Stimulated activated CD8-positive, alpha-beta memory T cell treated with anti-CD3 and anti-CD28 coated beads, Interleukin-12 subunit alpha, Interleukin-12 subunit beta, amount 100 ng/mL, for 24 hours (primary cell): ENCODE results near the gene CXCL13.
"Not testable (repeated sequence)": the region's sequence is repeated elsewhere in the genome, so short reads cannot be mapped to it uniquely, and the experiment has no call there.

Experiments
- DNase-seq: peaks from one replicate; pipeline ENCODE4 v3.0.0-alpha.2; 2020; ENCODE audit errors: extremely low read depth

CXCL13 gene, protein sequence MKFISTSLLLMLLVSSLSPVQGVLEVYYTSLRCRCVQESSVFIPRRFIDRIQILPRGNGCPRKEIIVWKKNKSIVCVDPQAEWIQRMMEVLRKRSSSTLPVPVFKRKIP

DNA sequence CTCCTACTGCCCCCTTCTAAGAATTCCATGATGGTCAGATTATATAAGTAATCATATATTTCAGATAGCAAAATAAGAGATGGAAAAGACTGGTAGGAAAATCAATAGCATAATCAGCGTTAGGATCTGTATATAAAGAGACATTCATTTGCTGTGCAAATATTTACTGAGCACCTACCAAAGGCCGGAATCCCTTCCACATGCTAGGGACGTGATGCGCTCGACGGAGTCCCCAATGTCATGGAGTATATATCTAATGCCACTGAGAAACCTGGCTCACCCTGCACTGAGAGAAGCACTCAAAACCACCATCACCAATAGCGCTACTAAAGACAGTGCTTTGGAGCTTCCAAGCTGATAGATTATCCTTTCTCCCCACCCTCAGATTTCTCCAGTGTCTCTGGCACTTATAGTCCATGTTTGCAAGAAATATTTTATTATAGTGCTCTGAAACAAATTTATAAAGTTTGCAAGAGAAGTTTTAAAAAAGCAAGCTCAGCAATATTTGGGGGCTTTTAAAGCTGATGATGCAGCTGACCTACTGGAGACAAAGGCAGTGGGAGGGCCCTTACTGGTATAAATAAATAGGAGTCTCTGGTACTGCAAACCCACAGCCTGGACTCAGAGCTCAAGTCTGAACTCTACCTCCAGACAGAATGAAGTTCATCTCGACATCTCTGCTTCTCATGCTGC lies at the start of gene CXCL13:
Gene CXCL13, plus strand, starts transcription at position 611 of the 693 bp plus-strand sequence. Its CDS starts 46 bp downstream, at position 657.
- no peak for DNase-seq

DNA sequence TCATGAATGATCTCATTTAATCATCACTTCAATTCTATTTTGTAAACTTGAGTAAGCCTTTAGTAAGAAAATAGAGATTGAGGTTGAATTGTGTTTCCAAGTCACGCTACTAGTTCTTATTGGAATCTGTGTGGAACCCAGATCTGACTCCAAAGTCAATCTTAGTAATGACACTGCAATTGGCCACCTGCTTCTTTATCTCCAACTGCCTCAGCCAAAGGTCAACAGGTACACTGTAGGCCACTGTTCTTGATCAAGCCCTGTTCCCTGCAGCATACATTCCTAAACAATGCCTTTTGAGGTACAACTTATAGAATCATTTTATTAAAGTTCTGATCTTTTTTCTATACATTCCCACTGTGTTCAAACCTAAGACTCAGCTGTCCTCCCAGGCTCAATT lies 45.5 kb upstream of the CXCL13 start:
- no peak for DNase-seq

DNA sequence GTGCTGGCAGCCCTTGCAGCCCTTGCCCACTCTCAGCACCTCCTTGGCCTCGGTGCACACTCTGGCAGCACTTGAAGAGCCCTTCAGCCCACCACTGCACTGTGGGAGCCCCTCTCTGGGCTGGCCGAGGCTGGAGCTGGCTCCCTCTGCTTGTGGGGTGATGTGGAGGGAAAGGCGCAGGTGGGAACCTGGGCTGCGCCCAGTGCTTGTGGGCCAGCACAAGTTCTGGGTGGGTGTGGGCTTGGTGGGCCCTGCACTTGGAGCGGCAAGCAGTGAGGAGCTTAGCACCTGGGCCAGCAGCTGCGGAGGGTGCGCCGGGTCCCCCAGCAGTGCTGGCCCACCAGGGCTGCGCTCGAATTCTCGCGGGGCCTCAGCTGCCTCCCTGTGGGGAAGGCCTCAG lies 43.9 kb upstream of the CXCL13 start:
- DNase-seq, result not testable (repeated sequence)

DNA sequence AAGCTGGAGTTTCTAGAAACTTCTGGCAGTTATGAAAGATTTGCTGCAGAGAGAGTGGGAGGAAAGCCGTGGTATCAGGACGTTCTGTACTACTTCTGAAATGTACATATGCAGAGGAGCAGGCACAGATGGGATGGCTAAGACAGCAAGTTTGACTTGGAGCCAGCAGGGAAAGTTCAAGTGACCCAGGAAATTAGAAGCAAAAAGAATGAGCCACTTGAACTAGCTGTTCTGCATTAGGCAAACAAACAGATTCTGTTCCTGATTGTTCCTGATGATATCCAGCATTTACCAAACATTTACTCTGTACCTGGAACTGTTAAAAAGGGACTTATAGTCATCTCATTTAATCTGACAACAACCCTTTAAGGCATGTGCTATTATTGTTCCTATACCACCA lies 41.4 kb upstream of the CXCL13 start:
- no peak for DNase-seq

DNA sequence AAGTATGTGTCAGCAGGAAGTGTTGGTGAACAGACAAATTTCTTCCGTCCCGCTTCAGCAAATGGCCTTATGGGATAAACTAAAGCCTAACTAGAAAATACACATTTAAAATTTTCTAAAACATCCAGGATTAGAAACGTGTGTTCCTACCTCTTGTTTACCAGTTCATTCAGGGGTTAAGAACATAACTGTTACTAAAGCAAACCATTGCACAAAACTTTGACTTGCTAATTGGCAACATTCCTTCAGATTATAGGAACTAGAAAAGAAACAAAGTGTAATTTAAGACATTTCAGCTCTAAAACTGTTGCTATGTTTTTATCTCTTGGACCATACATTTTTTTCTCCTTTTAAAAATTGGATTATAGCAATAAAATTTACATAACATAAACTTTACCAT lies 39.5 kb upstream of the CXCL13 start:
- DNase-seq, result no peak

DNA sequence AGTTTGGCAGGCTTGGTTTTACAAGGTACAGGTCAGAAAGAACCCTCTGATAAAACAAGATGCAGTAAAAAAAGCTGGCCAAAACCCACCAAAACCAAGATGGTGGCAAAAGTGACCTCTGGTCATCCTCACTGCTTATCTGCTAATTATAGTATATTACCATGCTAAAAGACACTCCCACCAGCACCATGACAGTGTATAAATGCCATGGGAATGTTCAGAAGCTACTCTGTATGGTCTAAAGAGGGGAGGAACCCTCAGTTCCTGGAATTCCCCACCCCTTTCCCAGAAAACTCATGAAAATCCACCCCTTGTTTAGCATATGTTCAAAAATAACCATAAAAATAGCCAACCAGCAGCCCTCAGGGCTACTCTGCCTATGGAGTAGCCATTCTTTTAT lies 38.1 kb upstream of the CXCL13 start:
- no peak for DNase-seq

DNA sequence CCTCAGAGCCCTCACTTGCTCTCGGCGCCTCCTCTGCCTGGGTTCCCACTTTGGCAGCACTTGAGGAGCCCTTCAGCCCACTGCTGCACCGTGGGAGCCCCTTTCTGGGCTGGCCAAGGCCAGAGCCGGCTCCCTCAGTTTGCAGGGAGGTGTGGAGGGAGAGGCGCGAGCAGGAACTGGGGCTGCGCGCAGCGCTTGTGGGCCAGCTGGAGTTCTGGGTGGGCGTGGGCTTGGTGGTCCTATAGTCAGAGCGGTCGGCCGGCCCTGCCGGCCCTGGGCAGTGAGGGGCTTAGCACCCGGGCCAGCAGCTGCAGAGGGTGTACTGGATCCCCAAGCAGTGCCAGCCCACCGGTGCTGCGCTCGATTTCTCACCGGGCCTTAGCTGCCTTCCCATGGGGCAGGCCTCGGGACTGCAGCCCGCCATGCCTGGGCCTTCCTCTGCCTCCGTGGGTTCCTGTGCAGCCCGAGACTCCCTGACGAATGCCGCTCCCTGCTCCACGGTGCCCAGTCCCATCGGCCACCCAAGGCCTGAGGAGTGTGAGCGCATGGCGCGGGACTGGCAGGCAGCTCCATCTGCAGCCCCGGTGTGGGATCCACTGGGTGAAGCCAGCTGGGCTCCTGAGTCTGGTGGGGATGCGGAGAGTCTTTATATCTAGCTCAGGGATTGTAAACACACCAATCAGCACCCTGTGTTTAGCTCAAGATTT lies 35.0 kb upstream of the CXCL13 start:
- DNase-seq, result not testable (repeated sequence)

DNA sequence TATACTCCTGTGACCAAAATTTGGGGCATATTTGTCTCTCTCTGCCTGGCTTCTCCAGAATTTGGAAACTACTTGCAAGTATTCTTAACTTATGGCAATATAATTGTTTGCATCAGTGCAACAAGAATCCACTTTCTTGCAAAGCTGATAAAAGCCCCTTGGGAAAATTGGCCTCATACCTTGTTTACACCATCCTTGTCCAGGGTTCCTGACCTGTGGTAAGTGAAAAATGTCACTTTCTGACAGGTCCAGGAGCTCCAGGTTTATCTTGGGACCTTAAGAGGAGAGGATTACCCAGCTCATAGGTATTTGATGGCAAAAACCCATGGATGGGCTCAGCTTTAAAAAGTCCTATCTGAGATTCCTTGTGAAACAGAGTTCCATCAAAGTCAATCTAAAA lies 29.3 kb upstream of the CXCL13 start:
- DNase-seq, result no peak

DNA sequence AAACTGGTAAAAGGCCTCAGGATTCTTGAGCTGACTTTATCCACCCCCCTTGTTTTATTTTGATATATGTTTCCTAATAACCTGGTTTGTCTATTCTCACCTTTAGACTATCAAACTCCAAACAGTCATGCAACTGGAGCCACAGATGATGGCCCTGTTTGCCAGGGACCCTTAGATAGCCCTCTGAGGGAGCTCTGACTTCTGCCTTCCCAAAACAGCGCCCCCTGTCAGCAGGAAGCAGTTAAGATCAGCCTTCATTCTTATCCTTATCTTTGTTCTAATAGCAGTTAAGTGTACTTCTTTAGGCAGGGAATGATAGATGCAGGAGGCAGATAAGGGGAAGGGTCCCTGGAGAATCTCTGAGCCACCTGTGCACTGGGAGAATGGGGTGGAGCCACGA lies 27.5 kb upstream of the CXCL13 start:
- DNase-seq, result no peak

DNA sequence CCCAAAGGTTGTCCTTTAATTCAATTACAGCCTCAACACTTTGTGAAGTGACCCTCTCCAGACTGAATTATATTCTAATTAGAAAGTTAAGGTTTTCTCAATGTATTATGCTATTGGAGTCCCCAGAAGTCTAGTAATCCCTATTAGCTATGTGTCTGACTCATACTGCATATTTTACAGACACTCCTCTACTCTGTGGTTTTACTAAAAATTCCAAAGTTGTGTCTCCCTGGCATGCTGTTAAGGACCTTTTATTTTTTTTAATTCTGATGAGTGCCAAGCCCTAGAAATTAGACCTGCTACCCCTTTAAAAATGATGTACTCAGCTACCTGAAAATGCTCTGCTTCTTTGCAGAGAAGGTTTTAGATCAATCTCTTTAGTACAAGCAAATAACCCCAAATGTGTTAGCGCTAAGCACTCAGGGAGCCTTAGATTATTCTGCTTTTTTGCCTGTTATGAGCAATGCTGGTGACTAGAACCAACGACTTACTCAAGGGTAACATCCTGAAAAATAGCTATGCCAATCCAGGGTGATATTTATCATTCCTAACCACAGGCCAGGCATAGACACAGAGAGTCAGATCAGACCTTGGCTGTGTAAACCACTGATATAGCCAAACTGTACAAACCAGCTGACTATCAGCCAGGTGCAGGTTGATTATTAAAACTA lies 26.1 kb upstream of the CXCL13 start:
- no peak for DNase-seq

DNA sequence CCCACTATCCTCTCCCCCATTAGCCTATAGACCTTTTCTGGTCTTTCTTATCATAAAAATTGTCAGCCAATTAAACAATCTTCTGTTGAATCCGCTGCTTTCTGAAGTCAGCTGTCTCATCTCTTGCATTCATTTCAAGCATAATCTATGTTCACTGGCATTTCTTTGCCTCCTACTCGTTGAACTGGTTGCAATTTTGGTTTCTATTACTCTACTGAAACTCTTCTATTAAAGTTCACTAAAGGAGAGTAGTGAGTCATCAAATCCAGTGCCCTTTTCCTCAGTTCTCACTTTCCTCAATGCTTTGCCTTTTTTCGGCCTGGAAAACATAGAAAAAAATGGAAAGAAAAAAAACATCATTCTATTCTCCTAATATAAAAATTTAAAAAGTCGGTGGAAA lies 23.9 kb upstream of the CXCL13 start:
- no peak for DNase-seq

DNA sequence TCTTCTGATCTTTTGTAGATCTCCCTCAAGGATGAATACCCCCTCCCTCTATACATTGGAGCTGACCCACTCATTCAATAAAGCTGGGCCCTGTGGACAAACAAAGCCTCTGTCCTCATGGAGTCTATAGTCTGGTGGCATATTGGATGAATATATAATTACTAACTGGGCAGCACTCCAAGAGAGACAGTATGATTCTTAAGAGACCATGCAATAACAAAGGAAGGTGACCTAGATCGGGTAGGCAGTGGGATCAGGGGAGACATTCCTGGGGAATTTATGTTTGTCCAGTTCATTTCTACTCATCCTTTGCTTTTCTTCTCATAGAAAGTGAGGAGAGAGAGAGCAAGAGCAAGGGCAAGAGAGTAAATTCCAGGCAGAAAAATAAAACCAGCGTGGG lies 23.5 kb upstream of the CXCL13 start:
- no peak for DNase-seq

DNA sequence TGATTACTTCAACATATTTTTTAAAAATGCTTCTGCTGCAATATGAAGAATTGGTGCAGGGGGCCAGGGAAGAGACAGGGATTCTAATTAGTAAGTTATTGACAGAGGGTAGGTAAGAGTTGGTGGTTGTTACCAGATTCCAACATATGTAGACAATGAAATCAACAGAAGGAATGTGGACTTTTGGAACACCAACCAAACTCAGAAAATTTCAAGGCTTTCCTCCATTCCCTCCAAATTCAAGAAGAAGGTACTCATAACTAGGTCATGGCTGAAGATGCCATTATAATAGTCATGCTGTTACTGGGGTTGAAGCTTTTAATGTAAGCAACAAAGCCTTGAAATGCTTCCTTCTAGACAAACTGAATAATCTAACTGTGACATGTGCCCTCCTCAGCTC lies 22.9 kb upstream of the CXCL13 start:
- DNase-seq, result no peak

DNA sequence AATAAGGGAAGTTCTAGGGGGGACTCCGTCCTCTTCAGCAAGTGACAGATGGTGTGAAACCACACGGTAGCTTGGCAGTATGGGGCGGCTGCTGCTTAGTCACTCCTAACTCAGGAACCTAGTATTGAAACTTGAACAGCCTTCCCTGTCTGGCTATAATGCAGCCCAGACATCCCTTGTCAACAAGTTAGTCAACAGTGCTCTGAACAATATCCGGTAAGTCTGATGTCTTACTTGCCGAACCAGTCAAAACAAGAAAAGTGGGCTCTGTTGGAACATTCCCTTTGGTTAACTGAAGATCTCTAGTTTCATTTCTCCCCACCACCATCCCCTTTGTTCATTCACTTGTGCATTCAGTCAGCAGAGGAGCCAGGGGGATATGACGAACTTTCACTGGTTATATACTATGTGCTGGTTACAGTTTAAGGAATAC lies 18.7 kb upstream of the CXCL13 start:
- DNase-seq, result peak; percentile 25

DNA sequence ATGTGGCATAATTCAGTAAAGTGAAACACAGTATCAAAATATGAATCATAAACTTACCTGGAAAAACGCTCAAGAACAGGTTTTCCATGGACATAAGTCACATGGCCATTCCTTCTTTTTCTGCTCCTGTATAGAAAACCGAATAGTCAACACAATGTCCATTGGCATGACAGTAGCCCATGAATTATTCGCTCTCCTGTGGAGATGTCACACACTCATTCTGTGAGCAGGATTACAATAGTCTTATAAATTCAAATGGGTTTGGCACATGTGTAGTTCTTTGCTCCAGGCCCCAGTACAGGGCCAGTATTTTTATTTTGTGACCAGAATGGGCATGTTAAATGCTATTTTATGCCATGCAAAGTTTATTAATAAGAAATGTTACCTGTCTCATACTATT lies 15.1 kb upstream of the CXCL13 start:
- DNase-seq, result no peak

DNA sequence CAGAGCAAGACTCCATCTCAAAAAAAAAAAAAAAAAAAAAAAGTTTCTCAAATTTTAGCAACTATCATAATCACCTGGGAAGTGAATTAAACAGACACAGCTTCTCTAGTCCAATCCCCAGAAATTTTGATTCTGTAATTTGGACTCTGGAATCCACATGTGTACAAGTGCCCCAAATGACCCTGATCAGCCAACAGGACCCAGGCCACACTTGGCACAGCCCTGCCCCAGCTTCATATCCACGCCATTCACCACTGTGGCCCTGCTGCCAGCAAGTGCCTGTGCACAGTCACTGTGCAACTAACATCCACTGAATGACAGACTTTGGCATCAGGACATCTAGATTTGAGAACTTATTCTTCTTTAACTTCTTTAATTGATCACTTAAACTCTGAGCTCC lies 14.1 kb upstream of the CXCL13 start:
- DNase-seq, result no peak

DNA sequence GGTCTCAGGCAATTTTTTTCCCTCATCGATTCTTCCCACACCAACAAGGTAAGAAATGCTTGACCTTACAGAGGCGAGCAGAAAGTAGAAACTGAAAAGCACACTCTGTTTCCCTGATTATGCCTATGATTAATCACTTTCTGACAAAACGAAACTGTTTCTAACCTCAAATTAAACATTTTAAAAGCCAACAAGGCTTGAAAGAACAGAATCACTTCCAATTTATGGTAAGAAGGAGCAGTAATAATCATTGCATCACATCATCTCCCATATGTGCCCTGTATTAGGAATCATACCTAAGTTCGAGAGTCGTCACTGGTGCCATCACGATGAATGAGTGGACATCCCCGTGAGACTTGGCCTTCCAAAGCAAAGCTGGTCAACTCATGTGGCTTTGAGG lies 12.5 kb upstream of the CXCL13 start:
- no peak for DNase-seq

DNA sequence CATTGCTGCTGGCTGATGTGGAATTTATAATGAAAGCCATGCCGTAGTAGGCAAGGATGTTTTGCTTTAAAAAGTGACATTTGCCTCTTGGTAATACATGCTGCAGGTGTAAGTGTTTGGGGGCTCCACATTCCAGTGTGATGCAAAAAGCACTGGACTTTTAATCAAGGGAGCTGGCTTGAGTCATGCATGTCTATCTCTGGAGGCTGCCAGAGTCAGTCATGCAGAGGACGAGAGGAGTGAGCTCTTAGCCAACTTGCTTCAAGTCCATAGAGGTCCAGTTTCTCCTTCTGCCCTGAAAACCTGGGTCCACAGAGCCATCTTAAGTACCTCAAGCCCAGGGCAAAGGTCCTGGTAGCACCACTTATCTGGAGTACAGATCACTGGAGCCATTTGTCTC lies 11.6 kb upstream of the CXCL13 start:
- DNase-seq, result no peak

DNA sequence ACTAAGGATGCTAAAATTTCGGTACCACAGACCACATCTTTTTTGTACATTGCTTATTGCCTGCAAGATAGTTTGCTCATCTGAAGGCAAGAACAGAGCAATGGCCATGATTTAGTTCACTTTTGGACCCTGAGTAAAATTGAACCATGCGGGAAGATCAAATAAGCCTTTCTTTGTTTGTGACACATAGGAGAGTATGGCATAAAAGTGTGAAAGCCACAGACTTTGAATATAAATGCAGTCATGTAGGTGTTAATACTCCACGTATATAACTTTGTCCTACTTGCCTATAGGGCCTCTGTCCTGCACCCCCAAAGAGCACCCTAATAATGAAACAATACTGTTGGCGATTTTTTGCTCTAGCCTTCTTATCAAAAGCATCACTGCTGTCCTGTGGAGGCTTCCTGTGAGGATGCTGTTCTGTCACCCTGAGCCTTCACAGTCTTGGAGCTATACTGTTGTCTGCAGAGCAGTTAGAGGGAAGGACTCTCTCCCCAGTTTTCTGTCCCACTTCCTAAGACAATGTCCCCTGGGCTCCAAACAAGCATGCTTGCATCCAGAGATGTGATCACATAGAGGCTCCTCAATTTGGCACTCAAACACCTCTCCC lies 10.2 kb upstream of the CXCL13 start:
- no peak for DNase-seq

DNA sequence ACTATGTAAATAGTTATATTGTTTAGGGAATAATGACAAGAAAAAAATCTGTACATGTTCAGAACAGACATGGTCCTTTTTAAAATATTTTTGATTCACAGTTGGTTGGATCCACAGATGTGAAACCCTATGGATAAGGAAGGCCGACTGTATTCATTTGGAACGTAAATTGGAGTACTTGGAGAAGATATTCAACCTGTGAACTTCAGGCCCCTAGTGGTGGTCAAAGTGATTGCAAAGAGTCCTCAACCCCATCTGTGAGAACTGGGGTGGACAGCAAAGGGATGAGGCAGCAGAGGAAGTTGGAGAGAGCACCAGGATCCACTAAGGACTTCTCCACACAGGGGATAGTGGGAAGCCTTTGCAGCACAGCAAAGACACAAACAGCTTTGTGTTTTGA lies 6.2 kb upstream of the CXCL13 start:
- DNase-seq, result no peak

DNA sequence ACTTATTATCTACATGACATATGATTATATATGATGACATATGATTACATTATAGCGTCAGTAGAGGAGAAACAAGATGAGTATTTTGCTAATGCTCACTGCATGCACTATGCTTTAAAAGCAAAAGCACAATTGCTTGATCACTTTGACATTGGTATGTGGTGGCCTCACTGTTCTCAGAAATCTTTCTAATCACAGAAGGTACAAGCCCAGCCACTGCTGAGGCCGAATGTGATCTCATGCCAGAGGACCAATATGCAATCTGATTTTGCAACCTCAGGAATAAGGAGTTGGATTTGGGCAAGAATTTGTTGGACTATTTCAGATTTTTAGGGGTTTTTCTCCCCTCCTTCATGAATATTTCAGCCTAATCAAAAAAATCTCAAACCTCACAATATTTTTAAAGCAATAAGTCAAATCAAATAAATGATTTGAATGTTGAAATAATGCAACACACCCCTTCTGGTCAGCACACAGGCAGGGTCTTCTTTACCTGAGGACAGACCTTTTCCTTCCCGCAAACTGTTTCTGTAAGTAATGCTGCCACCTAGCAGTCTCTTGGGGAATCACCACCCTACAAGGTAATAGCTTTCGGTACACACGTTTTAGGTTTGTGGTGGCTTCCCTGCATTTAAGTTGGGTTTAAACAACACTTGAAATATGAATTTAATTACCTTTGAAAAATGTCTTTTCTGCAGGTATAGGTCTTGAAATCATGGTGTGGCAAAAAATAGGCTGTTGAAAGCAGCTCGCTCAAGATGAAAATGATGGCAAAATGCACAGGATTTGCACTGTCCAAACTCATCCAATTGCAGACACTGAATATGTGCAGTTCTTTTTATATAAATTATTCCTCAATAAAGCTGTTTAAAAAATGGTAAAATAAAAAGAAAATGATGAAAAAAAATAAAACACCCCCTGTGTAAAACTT lies 4.8 kb upstream of the CXCL13 start:
- DNase-seq, result no peak
